ENCODE measurements around the gene MFNG. TPM values are rescaled to one million over a fixed set of nuclear protein-coding genes. Genes with fewer than 3 reads are reported as not detected.
A peak's percentile ranks its signal among the peaks of the same experiment; 100 is the strongest.

Gene MFNG
- total and polyA plus RNA-seq, 2 experiments from 2014 or later: 2.6 to 6.4 TPM

- no peak for DNase-seq (ENCODE audit: low read depth in 1 of 2, low spot score in 1 of 2)
- no peaks in the 10 kb centered on the region for H3K9me3 ChIP-seq (ENCODE audit: low read depth)
- no peaks in the 10 kb centered on the region for H3K36me3 ChIP-seq
- H3K4me1 ChIP-seq (ENCODE audit: low read depth): no peaks in the 10 kb centered on the region
- no peak overlapping the region for H3K27ac ChIP-seq
- TF ChIP-seq CTCF (IDR thresholded peaks at IDR 0.05; ENCODE audit: low read depth, low read length): no peak
- peaks cover 2% of the 10 kb centered on the region for H3K27me3 ChIP-seq
- no peak overlapping the region for H3K4me3 ChIP-seq
These were observed 9.5 kb downstream of the MFNG start for GRCh38 chr22:37476389-37477329.

GRCh38 chr22:37474447-37475090 lies 11.6 kb downstream of the MFNG start:
- no peak for TF ChIP-seq CTCF (IDR thresholded peaks at IDR 0.05; ENCODE audit: low read depth, low read length)
- H3K27ac ChIP-seq: no peak overlapping the region
- peaks cover 2% of the 10 kb centered on the region for H3K27me3 ChIP-seq
- H3K9me3 ChIP-seq (ENCODE audit: low read depth): no peaks in the 10 kb centered on the region
- DNase-seq (ENCODE audit: low read depth in 1 of 2, low spot score in 1 of 2): no peak
- no peaks in the 10 kb centered on the region for H3K36me3 ChIP-seq
- no peaks in the 10 kb centered on the region for H3K4me1 ChIP-seq (ENCODE audit: low read depth)
- H3K4me3 ChIP-seq: no peak overlapping the region

GRCh38 chr22:37473437-37473946 lies 12.7 kb downstream of the MFNG start:
- no peak overlapping the region for H3K4me3 ChIP-seq
- no peak for TF ChIP-seq CTCF (IDR thresholded peaks at IDR 0.05; ENCODE audit: low read depth, low read length)
- no peak for DNase-seq (ENCODE audit: low read depth in 1 of 2, low spot score in 1 of 2)
- H3K9me3 ChIP-seq (ENCODE audit: low read depth): no peaks in the 10 kb centered on the region
- peaks cover 2% of the 10 kb centered on the region for H3K27me3 ChIP-seq
- H3K36me3 ChIP-seq: no peaks in the 10 kb centered on the region
- H3K27ac ChIP-seq: no peak overlapping the region
- no peaks in the 10 kb centered on the region for H3K4me1 ChIP-seq (ENCODE audit: low read depth)

- H3K36me3 ChIP-seq: no peaks in the 10 kb centered on the region
- H3K27me3 ChIP-seq: peaks cover 2% of the 10 kb centered on the region
- no peak overlapping the region for H3K4me3 ChIP-seq
- H3K4me1 ChIP-seq (ENCODE audit: low read depth): no peaks in the 10 kb centered on the region
- no peak overlapping the region for H3K27ac ChIP-seq
- TF ChIP-seq CTCF (IDR thresholded peaks at IDR 0.05; ENCODE audit: low read depth, low read length): peak; percentile 66
- no peaks in the 10 kb centered on the region for H3K9me3 ChIP-seq (ENCODE audit: low read depth)
- peak; percentile 38 to 57 for DNase-seq (ENCODE audit: low read depth in 1 of 2, low spot score in 1 of 2)
These were observed 13.7 kb downstream of the MFNG start for GRCh38 chr22:37472418-37473006.

- Histone ChIP-seq H3K36me3 (no peaks in the 10 kb centered on the region), H3K9me3 (ENCODE audit: low read depth) (no peaks in the 10 kb centered on the region), H3K4me1 (ENCODE audit: low read depth) (no peaks in the 10 kb centered on the region), H3K27me3 (peaks cover 2% of the 10 kb centered on the region), H3K4me3 (no peak overlapping the region), H3K27ac (no peak overlapping the region)
- DNase-seq (ENCODE audit: low read depth in 1 of 2, low spot score in 1 of 2): no peak
- TF ChIP-seq CTCF (IDR thresholded peaks at IDR 0.05; ENCODE audit: low read depth, low read length): no peak
These were observed 14.3 kb downstream of the MFNG start for GRCh38 chr22:37471727-37472417.

Measured in cardiac muscle cell (in vitro differentiated cells and primary cell).